UCSD-AML1 (cell line): ENCODE measurements around the gene CDC42BPA.

Experiments used
- DNase-seq: peaks from one replicate; lab custom pipeline; 2025; ENCODE audit not compliant: unreplicated experiment; lab: John Stamatoyannopoulos, UW

The CDC42BPA gene

DNA sequence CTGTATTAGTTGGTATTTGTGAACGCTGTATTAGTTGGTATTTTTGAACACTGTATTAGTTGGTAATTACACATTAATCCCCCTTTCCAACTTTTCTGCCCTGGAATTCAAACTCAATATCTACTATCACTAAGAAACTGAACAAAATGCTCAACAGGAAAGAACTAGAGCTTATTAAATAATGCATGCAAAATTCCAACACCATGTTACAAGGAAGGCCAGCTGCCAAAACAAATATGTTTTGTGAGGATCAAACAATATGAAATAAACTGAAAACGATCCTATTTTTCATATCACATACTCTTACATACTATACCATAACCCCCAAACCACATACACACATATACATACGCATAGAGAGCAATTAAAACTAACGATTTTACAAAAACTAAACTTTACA, 104.9 kb downstream of the CDC42BPA start:
- no peak for DNase-seq

DNA sequence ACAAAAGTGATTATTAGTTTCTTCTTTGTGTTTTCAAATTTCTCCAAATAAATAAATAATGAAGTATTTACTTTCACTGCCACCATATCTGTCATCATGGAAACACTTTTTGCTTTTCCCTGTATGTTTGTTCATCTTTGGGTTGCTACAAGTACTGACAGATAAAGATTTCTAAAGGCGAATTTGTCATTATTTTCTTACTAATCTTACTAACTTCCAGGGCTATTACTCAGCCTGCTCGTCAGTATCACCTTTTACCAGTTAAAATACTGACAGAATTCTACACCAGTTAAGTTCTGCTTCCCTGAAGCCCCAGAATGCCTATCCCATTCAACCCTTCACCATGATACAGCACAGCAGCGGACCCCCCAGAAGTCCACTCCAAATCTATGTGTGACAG, 106.1 kb downstream of the CDC42BPA start:
- DNase-seq: no peak

DNA sequence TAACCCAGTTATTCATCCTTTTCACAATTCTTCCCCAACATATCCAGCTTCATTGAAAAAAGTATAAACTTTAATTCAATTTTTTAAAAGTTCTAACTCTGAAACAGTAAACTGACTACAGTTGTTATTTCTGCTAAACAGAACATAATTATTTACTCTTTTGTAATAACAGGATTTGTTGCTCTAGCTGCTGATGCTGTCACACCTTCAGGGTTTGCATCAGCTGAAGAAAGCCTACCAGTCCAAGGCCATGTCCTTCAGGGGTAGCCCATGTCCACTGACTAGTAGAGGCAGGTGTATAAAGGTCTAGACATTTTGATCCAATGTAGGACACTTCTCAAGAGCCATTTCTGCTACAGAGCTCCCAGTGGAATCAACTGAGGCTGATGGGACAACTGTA, 107.7 kb downstream of the CDC42BPA start:
- DNase-seq: no peak

DNA sequence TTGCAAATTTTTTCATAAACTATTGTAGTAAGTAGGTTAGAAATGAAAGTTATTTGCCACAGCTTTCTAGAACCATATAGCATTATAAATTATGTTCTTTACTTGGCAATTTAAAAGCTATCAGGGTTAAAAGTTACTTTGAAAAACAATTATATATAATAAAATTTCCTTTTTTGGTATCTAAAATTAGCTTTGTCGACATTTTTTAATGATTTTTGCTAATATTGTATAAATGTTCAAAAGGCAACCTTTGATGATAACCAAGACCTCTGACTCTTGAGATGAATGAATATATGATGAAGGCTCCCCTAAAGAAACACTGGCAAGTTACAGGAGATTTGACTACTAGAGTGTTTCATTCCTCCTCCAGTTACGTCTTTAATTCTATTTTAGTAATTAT, 121.2 kb downstream of the CDC42BPA start:
- DNase-seq: no peak

DNA sequence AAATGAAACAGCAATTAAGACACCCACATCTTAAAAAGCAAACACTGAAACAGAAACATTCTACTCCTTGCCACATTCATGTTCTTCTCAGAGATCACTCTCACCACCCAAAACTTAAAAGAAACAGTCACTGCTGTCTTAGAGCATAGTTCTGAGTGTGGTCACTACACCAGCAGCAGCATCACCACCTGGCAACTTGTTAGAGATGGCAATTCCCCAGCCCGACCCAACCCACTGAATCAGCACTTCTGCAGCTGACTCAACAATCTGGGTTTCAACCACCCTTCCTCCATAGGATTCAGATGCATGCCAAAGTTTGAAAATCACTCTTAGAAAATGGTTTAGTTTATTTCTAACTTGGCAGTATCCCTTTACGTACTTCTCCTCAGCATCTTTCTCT, 126.1 kb downstream of the CDC42BPA start:
- no peak for DNase-seq

DNA sequence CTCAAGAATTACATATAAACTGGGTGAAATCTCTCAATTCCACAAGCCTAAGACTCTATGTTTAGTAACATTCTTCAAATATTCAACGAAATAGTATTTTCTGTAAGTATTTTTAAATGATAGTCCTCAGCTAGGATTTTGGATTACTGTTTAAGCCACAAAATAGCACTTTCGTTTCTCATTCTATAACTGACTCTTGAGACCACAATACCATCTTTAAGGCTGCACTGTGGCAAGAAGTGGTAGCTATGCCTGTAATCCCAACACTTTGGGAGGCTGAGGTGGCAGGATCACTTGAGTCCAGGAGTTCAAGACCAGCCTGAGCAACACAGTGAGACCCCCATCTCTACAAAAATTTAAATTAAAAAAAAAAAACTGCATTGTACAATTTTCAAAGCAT, 126.7 kb downstream of the CDC42BPA start:
- no peak for DNase-seq

DNA sequence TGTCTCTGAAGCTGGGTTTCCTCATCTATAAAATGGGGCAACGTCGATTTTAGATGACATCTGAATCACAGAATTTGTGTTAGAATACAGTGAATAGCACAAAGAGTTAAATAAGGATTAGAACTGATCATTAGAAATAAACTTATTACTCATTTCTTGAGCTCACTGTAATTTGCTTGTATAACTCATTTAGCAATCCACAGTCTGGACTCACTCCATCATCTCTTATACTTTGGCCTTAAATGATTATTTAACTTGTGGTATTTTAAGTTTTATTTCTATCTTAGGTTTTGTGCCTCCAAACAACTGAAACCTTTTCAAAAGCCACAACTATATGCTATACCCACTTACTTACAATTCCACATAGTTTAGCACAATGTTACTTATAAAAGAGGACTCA, 128.0 kb downstream of the CDC42BPA start:
- no peak for DNase-seq

DNA sequence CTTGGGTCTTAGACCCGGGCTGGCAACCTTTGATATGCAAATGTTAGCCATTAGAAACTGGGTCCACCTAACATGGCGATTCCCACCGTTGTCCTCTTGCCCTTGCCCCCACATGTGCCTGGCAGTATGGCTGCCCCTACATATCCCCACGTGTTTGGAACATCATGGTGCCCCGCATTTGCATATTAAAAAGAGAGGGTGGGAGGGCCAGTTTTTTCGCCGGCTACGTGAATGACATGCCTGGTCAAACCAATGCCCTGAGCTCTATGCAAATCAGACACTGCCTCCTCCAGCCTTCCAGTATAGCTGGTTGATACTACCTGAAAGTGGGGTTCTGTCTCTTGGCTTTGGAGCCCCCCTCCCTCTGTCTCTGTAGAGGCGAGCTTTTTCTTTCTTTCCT, 133.0 kb downstream of the CDC42BPA start:
- DNase-seq: no peak

DNA sequence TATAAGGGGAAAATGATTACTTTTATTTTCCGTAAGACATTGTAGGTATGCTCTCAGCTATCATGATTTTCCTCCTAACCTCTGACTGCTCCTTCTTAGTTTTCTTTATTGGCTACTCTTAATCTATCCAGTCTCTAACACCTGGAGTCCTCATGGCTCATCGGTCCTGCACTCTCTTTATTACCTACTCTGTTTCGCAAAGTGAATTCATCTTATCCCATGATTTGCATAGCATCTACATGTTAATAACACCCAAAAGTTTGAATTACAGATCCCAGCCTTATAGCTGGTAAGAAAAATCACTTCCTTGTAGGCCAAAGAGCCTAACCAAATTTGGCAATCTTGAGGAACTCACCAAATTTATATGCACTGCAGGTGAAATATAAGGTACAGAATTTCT, 136.3 kb downstream of the CDC42BPA start:
- DNase-seq: no peak

DNA sequence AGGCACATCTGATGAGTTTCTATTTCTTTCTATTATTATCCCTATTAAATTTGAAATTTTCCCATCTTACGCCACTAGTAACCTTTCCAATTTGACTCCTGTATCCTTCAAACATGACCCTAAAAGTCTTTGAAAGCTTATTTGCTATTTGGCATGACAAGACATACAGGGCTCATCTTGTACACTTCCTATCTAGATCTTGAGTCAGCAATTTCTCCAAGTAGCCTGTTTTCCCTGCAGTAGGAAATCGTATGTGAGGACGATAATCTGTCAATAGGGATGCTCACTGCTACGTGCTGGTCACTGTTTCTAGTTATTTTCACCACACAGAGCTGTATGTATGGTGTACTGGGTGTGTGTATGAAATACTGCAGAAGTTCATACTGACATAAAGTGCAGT, 142.7 kb downstream of the CDC42BPA start:
- no peak for DNase-seq

DNA sequence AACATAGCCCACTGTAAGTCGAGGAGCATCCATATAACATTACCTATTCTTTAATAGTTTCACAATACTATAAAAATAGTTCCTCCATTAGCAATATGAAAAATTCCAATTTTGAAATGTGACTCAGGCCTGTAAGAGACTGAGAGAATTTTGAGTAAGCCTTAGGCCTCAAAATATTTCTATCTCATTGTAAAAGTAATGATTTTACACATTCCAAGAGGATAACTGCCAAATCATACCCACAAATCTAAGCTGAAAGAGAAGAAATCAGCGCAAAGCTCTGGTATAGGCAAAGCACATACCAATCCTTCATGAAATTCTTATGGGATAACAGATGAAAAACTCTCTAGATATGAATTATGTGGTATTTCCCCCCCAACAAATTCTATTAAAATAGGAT, 144.1 kb downstream of the CDC42BPA start:
- no peak for DNase-seq

DNA sequence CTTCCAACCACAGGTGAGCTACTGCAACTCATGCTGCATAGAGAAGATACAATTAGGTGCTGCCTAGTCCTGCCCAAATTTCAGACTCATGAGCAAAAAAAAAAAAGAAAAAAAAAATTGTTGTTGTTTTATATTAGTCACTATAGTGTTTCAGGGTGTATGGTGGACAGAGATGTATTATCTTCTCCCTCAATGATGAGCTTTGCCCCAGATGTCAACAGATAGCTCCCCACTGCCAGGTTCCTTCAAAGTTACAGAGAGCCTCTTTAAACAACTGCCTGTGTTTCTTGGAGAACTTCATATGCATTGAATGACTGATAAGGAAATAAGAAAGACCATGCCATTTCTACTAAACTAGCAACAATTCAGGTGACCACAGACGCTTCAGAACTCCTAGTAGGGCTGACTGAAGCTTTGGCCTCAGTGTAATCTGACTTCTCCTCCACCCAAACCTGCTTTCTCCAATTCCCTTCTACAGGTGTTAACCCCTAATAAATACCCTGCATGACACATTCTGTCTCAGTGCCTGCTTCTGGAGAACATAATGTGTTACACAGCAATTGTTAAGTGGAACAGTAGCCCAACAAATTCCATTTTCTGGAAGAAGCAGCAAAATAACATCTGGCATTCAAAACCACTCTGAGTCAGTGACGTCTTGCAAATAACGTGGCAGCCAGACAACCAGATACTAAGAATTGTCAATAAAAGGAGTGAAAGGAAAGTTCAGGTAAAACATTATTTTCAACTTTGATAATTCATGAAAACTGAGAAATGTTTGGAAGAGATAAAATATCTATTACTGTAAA, 147.7 kb downstream of the CDC42BPA start:
- no peak for DNase-seq

DNA sequence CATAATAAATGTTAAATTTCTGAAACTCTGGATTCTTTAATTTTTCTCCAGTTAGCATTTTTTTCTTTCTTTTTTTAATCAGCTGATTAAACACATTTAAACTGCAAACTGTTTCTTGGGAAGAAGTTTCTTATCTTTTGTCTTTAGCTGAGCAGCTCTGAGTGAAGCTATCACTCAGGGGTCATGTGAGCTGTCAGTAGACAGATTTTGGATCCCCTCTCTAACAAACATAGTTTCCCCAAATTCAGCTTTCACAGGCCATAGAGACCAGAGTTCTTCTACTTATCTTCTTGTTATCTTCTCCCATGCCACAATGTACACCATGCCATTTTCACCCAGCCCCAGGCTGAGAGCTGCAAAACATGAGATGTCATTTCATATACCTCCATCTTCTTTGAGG, 148.9 kb downstream of the CDC42BPA start:
- DNase-seq: no peak

DNA sequence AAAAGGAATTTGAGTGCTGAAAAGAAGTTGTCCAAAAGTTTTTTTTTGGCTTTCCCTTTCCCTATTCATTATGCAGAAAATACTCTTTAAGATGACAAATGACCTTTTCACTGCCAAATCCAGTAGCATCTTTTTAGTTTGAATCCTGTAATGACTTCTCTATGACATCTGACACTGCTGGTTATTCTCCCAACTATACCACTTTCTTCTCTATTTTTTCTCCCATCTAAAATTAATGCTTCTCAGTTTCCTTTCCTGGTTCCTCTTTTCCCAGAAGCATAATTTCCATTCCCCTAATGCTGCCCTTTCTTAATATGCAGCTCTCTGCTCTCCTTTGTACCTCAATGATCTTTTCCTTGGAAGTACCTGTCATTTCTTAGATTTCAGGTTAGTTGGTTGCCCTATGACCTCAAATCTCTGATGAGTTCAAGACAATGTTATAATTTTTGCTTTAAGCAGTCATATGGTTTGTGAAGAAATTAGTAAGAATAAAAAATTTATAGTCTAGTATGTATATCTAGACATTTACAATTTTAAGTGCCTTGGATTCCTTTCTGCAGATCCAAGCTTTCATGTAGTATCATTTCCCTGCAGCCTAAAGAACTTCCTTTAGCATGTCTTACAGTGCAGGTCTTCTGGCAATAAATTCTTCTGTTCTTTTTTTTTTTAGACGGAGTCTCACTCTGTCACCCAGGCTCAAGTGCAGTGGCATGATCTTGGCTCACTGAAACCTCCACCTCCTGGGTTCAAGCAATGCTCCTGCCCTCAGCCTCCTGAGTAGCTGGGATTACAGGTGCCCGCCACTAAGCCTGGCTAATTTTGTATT, 150.8 kb downstream of the CDC42BPA start:
- no peak for DNase-seq

DNA sequence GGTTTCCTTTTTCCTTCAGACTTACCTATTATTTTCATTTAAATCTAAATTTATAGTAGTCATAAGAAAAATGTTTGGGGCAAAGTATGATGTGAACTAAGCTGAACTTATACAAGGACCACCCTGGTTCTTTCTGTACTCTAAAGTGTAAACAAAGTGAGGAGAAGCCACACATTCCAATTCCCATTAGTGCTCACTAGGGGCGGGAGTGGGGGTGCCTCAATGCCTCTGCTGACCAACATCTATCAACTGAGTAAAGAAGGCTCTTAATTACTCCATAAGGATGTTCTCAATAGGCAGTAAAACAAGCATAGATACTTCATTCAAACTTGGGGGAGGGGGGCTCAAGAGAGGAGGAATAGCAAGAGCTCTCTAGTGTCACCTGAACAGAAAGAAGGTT, 151.7 kb downstream of the CDC42BPA start:
- no peak for DNase-seq

DNA sequence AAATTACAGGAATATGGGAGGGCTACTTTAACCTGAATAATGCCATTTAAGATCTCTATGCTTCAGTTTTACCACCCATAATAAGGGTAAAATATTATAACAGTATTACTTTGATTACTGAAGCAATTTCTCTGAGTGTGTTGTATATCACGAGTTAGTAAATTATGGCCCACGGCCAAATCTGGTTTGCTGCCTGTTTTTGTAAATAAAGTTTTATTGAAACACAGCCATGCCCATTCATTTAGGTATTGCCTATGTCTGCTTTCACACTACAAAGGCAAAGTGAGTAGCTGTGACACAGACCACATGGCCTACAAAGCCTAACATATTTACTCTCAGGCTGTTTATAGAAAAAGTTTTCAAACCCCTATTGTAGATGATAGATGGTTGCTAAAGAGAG, 156.8 kb downstream of the CDC42BPA start:
- no peak for DNase-seq

DNA sequence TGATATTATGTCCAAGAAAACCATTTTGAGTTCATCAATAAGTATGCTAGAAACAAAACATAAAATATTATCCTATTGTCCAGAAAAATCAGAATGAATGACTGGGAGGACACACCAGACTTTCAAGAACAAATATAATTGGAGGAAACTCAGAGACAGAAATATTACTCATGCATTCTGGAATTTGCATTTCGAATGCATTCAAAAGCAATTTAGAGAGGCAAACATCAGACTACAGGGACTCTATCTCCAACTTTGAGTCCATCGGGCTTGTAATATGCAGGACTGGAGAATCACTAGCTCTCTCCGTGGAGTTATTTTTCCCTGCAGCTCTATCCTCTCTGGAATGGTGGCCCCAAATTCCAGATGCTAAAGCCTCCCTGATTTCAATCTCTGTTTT, 161.8 kb downstream of the CDC42BPA start:
- DNase-seq: no peak

DNA sequence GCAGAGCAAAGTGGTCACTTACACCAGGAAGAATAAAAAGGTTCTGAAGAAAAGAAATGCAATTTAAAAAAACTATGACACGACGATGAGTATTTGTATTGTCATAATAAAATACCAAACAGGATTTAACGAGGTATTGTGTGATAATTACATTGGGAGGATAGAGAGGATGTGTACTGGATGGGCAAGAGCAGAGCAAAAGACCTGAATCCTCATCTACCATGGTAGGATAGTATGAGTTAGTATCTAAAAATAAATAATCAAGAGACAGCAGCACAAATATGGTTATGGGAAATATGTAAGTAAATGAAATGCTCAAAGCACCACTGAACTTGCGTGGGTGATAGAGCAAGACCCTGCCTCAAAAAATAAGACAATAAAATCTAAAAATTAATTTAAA, 162.6 kb downstream of the CDC42BPA start:
- DNase-seq: no peak

DNA sequence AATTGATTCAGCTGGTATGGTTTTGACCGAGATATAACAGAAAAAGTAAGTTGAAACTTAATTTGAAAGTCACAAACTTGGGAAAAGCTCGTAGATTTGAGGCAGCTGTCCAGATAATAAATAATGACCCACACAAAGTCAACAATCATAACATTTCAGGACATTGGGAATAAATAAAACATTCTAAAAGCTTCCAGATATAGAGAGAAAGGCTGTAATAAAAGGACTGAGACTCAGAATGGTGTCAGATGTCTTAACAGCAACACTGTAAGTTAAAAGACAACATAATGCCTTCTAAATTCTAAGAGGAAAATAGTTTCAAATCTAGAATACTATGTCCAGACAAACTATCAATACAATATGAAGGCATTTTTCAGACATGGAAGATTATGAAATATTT, 163.3 kb downstream of the CDC42BPA start:
- no peak for DNase-seq

DNA sequence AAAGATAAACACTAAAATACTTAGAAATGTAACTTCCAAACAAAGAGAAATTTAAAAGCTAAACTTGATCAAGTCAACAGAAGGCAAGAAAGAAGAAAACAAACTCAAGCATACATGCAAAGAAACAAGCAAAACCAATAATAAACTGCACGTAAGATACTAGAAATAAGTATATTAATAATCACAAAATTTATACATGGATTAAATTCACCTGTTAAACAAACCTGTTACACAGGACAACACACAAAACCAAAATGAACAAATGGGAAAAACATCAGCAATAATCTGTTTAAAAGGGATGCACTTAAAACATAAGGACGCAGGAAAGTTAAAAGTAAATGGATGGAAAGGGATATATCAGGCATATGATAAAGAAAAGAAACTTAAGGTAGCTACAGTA, 165.8 kb downstream of the CDC42BPA start:
- no peak for DNase-seq

DNA sequence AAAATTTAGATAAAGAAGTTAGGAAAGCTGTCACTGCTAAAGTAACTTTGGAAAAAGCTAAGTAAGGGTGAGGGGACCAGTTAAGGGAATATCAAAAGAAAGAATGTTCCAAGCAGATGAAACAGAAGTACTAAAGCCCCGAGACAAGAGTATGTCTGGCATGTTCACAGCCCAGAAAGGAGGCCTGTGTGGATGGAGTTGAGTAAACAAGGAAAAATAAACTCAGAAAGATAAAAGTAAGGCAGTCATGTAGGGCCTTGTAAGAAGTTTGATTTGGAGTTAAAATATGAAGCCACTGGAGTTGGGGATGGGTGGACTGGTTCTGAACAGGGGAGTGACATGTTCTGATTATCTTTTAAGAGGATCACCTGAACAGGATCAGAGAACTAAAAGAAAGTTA, 177.9 kb downstream of the CDC42BPA start:
- DNase-seq: no peak

DNA sequence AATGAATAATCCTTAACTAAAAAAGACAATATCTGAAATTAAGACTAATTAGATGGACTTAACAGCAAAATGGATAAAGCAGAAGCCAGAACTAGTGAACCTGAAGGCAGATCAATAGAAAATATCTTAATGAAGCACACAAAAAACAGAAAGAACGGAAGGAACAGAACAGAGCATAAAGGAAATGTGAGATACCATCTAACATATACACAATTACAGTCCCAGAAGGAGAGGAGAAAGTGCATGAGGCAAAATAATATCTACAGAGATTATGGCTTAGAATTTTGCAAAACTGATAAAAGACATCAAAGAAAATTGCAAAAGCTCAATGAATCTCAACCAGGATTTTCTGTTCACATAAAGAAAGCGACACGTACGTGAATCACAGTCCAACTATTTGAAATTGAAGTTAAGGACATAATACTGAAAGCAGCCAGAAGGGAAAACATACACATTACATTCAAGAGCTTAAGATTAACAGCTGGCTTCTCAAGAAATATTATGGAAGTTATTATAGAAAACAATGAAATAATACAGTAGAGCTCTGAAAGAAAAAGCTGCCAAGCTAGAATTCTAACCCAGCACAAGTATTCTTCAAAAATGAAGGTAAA, 182.0 kb downstream of the CDC42BPA start:
- no peak for DNase-seq
